Testis (tissue), 2 donors: Measurements from ENCODE around the gene ROBO1.

ENCODE experiments used
- POLR2A ChIP-seq: fragments of 450-650 bp; IDR thresholded peaks from one replicate; pipeline ENCODE4 v1.6.1; 2017; ENCODE audit warnings: antibody characterized with exemption, mild to moderate bottlenecking, moderate library complexity
- TF ChIP-seq, protein P1 (sequence below), 3 experiments: fragments of 450-650 bp in 2 of 3; fragments of 200-600 bp in 1 of 3; sonication (generic) in 1 of 3; IDR thresholded peaks; one replicate each; pipeline ENCODE4 v1.5.1; 2016 to 2019; ENCODE audit warnings: antibody characterized with exemption in 3 of 3, mild to moderate bottlenecking in 2 of 3, moderate library complexity in 1 of 3

DNA sequence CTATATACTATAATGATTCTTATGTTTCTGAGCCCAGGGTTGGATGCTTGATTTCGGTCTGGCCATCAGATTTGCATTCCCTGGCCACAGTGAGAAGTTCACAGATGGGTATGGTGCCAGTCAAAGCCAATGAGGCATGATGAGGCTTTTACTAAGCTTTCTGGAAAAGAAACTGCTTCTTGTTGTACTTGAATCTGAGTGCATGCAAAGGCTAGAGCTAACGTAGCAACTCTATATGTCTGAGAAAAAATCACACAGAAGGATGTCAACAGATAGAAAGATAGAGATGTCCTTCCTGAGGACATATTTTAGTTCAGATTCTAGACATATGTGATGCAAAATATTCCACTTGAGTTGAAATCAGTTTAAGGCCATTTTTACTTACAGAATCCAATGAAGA lies 608.1 kb downstream of the ROBO1 start:
- TF ChIP-seq, protein P1, sequence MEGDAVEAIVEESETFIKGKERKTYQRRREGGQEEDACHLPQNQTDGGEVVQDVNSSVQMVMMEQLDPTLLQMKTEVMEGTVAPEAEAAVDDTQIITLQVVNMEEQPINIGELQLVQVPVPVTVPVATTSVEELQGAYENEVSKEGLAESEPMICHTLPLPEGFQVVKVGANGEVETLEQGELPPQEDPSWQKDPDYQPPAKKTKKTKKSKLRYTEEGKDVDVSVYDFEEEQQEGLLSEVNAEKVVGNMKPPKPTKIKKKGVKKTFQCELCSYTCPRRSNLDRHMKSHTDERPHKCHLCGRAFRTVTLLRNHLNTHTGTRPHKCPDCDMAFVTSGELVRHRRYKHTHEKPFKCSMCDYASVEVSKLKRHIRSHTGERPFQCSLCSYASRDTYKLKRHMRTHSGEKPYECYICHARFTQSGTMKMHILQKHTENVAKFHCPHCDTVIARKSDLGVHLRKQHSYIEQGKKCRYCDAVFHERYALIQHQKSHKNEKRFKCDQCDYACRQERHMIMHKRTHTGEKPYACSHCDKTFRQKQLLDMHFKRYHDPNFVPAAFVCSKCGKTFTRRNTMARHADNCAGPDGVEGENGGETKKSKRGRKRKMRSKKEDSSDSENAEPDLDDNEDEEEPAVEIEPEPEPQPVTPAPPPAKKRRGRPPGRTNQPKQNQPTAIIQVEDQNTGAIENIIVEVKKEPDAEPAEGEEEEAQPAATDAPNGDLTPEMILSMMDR (IDR thresholded peaks at IDR 0.05) = no peak
- no peak for TF ChIP-seq POLR2A
